Right kidney (tissue), 1 donor: ENCODE results near the gene SOX12.

ENCODE experiments used
- DNase-seq: peaks from one replicate; pipeline ENCODE4 v3.0.0-alpha.2; 2016

Gene SOX12

DNA sequence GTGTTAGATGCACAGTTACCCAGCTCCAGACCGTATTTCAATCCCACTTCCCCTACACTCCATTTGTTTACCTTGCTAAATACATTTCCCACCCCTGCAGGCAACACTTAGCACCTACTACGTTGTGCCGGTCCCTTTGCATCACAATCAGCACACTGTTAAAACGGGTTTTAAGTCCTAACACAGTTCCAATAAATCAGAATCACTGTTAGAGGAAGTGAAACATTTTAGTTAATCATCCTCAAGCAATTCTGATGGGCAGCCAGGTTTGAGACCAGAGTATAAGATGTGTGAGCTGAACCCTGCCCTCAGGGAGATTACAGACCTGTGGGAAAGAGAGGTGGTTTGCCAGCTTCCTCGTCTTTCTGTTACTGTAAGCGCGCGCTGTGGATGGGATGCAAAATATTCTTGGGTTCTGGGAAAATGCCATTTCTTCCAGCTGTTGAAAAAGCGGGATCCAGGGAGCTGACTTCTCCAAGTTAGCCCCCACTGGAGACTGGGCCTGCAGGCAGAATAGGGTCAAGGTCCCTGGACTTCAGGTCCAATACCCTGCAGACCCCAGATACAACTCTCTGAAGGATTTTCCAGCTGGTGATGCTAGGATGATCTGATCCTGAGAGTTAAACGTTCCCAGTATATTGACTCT is 24.9 kb upstream of the SOX12 start:
- no peak for DNase-seq

DNA sequence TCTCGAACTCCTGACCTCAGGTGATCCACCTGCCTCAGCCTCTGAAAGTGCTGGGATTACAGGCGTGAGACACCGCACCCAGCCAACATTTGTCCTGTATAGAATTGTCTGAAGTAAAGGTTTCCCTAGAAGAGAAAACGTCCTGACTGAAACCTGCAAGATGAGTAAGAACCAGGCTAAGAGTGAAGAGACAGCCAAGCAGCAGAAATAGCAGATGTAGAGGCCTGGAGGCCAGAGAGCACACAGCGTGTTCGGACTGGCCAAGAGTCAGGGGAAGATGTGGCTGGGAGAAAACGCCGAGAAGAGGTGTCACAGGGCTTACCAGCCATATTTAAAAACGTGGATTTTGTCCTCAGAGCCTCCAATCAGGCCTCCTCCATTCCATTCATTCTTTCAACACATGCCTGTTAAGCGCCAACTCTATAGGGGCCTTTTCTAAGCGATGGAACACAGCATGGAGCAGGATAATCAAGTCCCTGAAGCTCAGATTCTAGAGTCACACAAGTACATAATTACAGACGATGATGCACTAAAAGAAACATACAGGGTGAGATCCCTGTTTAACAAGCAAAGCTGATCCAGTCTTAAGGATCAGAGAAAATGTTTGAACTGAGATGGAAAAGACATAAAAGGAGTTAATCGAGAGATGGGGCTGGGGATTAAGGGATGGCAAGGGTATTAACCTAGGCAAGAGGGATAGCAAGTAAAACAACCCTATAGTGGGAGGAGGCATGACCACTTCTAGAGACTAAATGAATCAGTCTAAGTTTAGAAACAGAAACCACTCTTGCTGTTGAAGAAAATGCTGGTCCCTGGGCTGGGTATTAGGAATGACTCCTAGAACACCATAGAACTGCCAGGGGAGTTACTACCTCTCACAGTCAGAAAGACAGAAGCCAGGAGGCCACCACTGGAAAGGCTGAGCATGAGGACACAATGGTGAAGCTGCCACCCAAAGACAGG is 23.2 kb upstream of the SOX12 start:
- DNase-seq = no peak

GRCh38 chr20:305745-306144 is 19.6 kb upstream of the SOX12 start:
- DNase-seq = no peak

GRCh38 chr20:308427-309038 is 16.8 kb upstream of the SOX12 start:
- no peak for DNase-seq

- DNase-seq = no peak
These were observed 16.0 kb upstream of the SOX12 start for GRCh38 chr20:309306-309840.

DNA sequence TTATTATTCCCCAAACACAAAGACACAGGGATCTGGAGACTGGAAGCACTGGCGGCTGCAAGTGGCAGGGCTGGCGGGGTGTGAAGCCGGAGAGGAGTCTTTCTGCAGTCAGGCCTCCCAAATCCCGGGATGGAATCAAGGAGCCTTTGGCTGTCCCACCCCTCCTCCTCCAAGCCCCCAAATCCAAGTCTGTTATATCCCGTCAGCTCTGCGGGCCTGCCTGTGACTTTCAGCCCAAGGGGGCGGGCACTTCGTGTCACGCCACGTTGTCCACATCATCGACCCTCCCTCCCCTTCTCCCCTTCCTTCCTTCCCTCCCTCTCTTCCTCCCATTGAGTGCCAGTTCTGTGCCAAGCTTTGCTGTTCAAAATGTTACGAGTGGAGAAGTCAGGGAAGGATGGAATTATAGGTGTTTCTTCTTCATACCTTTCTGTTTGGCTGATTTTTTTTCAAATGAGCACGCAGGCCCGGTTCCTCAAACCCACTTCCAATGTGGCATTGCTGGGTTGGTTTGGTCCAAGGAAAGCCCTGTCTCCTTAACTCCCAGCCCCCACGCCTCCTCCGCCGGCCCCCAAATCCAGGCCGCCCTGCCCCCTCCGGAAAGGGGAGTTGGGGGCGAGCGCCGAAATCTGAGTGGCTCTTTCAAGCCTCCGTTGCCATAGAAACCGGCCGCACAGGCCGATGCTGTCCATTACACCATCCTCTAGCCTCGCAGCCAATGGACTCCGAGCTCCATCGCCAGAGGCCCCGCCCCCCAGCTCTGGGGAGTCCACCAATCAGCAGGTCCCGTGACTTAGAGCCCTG is 15.3 kb upstream of the SOX12 start:
- peak; percentile 90 for DNase-seq

- DNase-seq = no peak
These were observed 14.7 kb upstream of the SOX12 start for GRCh38 chr20:310645-311044.

DNA sequence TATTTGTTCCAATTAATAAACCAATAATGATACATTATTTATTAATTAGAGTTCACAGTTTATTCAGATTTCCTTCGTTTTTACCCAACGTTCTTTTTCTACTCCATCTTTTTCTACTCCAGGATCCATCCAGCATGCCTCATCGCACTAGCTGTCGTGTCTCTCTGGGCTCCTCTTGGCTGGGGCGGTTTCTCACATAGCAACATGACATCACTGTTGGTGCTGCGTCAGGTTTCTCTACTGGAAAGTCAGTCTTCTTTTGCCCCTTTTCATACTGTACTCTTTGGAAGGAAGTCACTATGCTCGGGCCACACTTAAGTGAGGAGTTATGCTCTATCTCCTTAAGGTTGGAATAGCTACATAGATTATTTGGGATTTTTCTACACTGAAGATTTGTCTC is 13.7 kb upstream of the SOX12 start:
- DNase-seq = no peak

GRCh38 chr20:312067-312466 is 13.3 kb upstream of the SOX12 start:
- DNase-seq = no peak

GRCh38 chr20:312866-313265 is 12.5 kb upstream of the SOX12 start:
- no peak for DNase-seq

- no peak for DNase-seq
These were observed 11.9 kb upstream of the SOX12 start for GRCh38 chr20:313402-313801.

- DNase-seq = no peak
These were observed 11.4 kb upstream of the SOX12 start for GRCh38 chr20:313948-314347.

DNA sequence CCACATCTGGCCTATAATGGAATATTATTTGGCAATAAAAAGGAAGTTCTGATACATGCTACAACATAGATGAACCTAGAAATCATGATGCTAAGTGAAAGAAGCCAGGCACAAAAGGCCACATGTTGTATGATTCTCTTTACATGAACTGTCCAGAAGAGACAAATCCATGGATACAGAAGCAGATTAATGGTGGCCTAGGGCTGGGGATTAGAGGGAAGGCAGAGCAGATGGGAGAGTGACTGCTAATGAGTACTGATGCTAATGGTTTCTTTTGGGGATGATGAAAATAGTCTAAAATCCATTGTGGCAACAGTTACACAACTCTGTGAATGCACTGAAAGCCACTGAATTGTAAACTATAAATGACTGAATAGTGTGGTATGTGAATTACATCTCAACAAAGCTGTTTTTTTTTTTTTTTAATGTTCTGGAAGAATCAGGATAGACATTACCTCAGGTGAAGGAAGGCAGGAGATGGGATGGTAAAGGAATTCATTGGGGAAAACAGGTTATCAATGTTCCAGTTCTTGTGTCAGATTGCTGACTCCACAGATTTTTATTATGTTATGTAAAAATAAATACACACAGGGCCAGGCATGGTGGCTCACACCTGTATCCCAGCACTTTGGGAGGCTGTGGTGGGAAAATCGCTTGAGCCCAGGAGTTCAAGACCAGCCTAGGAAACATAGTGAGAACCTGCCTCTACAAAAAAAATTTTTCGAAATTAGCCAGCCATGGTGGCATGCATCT is 8.9 kb upstream of the SOX12 start:
- no peak for DNase-seq

DNA sequence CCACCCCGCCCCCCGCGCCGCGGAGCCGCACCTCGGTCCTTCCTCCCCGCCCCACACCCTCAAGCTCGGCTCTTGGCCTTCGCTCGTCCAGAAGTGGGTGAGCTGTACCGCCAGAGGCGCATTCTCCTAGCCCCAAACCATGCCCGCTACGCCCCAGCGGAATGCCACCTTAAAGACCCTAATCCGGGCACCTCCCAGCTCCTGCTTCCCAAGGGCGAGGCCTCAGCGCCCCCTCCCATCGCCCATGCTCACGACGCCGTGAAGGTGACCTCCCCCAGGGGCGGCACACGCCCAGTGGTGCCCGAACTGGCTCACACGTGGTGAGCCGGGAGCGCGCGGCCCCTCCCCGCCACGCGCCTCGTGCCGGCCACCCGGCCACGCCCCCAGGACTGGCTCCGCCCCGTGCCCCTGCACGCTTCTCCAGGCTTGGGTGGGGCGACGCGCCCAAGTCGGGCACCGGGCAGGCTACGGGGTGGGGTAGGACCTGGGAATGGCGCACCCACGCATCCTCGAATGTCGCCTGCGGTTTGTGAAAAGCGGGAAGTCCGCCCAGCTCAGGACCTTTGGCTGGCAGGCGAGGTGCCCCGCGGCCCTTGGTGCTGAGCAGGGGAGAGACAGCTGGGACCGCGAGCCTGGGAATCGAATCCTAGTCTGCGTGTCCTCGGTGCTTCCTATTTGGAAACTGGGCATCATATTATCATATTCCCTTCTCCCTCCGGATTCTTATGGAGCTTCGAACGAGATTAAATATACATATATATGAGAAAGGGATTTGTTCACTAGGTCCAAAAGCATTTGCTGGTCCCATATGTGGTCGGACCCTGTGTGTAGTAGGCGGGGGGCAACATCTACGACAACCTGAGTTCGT is 941 bp upstream of the SOX12 start:
- DNase-seq = peak; percentile 98

DNA sequence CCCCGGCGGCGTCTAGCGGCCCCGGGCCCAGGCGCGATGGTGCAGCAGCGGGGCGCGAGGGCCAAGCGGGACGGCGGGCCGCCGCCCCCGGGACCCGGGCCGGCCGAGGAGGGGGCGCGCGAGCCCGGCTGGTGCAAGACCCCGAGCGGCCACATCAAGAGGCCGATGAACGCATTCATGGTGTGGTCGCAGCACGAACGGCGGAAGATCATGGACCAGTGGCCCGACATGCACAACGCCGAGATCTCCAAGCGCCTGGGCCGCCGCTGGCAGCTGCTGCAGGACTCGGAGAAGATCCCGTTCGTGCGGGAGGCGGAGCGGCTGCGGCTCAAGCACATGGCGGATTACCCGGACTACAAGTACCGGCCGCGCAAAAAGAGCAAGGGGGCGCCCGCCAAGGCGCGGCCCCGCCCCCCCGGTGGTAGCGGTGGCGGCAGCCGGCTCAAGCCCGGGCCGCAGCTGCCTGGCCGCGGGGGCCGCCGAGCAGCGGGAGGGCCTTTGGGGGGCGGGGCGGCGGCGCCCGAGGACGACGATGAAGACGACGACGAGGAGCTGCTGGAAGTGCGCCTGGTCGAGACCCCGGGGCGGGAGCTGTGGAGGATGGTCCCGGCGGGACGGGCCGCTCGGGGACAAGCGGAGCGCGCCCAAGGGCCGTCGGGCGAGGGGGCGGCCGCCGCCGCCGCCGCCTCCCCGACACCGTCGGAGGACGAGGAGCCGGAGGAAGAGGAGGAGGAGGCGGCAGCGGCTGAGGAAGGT is 715 bp downstream of the SOX12 start:
- peak; percentile 87 for DNase-seq

GRCh38 chr20:326645-327185 is 1.4 kb downstream of the SOX12 start:
- DNase-seq = no peak

- peak; percentile 94 for DNase-seq
These were observed 2.1 kb downstream of the SOX12 start for GRCh38 chr20:327186-328026.
